ENCODE results near the gene GLMP.

Gene GLMP

DNA sequence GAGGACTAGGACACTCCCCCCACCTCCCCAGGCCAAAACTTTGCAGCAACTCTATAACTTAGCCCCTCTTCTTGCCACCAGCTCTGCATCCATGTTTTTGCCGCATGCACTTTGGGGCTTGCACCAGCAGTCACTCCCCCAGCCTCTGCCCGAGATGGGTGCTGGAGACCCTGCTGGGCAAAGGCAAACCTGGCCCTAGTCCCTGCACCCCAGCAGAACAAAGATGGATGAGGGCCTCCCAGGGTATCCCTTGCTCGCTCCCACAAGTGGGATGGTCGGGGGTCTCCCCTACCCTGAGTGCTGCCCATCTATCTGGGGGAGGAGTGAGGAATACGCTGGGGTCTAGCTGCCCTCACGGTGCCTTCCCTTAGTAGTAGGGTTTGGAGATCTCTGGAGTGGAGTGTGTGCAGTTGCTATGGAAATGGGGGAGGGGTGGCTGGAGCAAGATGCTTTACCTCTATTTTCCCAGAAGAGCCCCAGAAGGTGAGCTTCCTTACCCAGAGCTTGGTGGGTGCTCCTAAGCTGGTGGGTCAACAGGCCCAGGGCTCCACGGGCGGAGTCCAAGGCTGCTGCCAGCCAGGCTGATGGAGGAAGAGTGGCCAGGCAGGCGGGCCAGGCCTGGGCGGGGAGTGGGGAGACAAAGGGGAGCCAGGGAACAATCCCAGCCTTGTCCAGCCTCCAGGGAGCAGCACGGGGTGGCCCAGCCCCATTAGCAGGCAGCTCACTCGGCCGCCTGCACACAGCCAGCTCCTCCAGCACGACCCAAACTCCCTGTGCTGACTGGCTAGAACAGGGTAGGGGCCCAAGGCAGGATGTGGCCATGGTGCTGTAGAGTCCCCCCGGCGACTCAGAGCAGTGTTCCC is 47.8 kb downstream of the GLMP start, which contains the start of gene PAQR6:
Gene PAQR6 (minus strand): TSS at position 597 of the 863 bp plus-strand sequence. CDS start 1,325 bp downstream, outside the sequence.
- DNase-seq, result no peak

DNA sequence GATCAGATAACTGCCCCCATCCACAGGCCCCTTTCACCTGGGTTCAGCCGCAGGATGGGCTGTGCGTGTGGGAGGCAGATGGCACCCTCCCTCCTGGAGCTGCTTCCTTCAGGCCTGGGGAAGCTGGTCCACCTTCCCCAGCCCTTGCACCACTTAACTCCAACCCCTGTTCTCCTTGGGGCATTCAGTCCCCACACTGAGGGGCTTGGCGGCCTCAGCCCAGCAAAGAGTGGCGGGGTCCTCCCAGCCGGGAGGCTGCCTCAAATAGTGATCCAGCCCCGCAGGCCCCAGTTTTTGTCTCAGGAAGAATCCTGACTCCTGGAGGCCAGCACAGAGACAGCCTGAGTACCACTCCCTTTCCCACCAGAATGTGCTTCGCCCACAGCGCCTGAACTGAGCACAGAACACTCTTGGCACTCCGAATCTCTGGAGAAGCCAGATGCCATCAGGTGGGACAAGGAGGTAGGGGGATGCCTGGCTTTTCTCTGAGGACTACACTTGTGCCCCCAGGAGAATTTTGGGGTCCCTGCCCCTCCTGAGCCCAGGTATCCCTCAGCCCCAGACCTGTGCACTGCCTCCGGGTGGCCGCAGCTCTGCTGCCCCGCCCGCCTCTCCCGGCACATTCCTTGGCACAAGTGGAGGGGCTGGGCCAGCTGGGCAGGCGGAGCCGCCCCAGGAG is 48.6 kb downstream of the GLMP start:
- DNase-seq, result no peak

DNA sequence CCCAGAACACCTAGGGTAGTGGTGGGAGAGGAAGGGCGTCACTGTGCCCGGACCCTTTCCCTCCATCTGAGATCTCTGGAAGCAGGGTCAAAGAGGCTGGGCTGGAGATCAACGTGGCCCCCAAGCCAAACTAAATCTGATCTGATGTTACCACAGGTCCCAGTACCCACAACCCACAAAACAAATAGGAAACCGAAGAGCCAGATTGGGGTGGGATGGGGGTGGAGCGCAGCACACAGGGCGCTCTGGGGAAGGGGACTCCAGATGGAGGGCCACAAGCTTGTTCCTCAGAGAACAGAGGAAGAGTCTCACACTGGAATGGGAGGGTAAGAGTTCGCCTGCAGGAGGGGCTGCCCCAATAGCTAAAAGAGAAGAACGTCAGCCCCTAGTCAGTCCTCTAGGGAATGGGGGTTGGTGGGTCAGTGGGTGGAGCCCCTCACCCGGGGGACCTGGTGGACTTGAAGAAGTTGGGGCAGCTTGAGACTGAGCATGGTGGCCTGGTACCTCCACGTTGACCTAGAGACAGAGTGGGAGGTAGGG is 49.2 kb downstream of the GLMP start:
- DNase-seq, result no peak

DNA sequence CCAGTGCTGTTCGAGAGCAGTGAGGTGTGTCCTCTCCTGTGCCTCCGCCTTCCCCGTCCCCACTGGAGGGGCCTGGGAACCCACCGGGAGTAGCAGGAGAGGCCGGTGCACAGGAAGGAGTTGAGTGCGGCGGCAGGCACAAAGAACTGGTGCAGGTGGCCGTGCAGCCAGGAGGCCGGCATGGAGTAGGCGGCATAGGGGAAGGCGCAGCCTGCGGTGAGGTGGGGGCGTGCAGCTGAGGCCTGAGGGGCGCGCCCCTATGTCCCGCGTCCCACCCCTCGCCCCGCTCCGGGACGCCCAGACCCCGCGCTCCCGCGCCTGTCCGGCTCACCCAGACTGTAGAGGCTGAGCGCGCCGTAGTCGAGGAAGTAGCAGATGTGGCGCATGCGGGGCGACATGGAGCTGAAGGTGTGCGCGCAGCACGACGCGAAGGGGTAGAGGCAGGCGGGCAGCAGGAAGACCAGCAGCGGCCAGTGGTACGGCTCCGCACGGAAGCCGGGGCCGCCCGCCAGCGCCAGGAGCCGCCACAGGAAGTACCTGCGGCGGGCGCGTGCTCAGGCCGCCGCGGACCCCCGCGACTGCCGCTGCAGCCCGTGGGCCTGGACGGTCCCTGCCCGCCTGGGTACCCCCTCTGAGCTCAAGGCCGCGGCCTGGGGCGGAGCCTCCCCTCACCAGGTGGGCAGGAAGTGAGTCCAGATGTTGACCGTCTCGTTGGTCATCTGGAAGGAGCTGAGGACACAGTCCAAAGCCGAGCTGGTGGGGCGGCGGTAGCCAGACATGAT is 49.8 kb downstream of the GLMP start:
- no peak for DNase-seq

DNA sequence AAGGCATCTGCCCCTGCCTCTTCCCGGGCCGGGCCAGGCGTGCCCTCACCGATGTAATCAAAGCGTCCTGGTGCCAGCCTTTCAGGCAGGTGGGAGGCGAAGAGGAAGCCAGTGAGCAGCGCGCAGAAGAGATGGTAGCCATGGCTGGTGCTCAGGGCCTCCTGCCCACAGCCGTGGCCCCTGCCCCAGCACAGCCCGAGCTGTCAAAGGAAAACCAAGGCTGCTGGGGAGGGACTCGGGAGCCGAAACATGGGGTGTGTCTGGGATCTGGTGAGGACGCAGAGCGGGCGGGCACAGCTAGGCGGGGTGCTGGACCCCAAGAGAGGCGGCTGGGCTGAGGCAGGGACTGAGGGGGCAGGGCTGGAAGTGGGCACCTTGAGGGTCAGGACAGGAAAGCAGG is 50.8 kb downstream of the GLMP start:
- DNase-seq, result no peak

DNA sequence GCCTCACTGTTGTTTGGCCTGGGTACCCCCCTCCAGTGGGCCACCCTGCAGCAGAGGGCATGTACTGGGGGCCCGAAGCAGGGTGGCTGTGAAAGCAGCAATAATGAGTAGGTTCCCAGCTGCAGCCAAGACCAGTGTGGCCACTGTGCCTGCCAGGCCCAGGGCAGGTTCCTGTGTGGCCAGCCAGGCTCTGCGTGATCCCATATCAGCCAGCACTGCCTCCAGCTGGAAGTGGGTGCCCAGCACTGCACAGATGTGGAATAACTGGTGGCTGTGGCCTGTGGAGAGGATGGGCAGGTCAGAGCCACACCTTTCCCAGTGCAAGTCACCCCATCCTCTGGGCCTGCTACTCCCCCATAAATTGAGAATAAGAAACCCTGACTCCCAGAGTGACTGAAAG is 51.4 kb downstream of the GLMP start:
- no peak for DNase-seq

DNA sequence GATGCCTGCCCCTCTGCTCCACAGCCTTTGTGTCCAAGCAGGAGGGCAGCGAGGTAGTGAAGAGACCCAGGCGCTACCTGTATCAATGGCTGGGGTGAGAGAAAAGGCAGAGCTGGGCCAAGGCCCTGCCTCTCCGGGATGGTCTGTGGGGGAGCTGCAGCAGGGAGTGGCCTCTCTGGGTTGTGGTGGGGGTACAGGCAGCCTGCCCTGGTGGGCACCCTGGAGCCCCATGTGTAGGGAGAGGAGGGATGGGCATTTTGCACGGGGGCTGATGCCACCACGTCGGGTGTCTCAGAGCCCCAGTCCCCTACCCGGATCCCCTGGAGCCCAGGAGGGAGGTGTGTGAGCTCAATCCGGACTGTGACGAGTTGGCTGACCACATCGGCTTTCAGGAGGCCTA is 52.7 kb downstream of the GLMP start:
- no peak for DNase-seq

Measured in activated CD4-positive, CD25-positive, alpha-beta regulatory T cell (primary cell).